Osteoblast (primary cell): Measurements from ENCODE around the gene LRP1B. TPM values are rescaled to one million over a fixed set of nuclear protein-coding genes. Genes with fewer than 3 reads are reported as not detected.

Experiments
- DNase-seq: peaks from one replicate; pipeline ENCODE4 v3.0.0; 2011; ENCODE audit warnings: low spot score, mixed read lengths; ENCODE audit not compliant: insufficient read length; ENCODE audit errors: missing footprints
- H2AFZ ChIP-seq: 2 replicates; pipeline ENCODE4 v1.6.0; 2011; ENCODE audit warnings: mild to moderate bottlenecking, low read length
- H3K27ac ChIP-seq: 2 replicates; pipeline ENCODE4 v1.5.1; 2011; ENCODE audit warnings: mild to moderate bottlenecking, low read depth, low read length, moderate library complexity
- H3K27me3 ChIP-seq: 2 replicates; pipeline ENCODE4 v1.6.0; 2012; ENCODE audit warnings: mild to moderate bottlenecking, control low read depth, inconsistent platforms, low read length, moderate library complexity; ENCODE audit not compliant: insufficient read depth
- H3K36me3 ChIP-seq: 2 replicates; pipeline ENCODE4 v1.5.1; 2011; ENCODE audit warnings: mild to moderate bottlenecking, low read length, control low read depth, moderate library complexity; ENCODE audit not compliant: insufficient read depth
- H3K4me1 ChIP-seq: 2 replicates; pipeline ENCODE4 v1.5.1; 2011; ENCODE audit warnings: mild to moderate bottlenecking, low read length, control low read depth, moderate library complexity; ENCODE audit not compliant: insufficient read depth
- H3K4me2 ChIP-seq: 2 replicates; pipeline ENCODE4 v1.6.0; 2011; ENCODE audit warnings: mild to moderate bottlenecking, low read length; ENCODE audit not compliant: insufficient read depth
- H3K4me3 ChIP-seq: fragments of 200-600 bp; sonication (generic); 3 replicates; pipeline ENCODE4 v1.5.1; 2012; ENCODE audit warnings: mild to moderate bottlenecking, low read length, inconsistent platforms; ENCODE audit not compliant: insufficient read depth
- H3K79me2 ChIP-seq: 2 replicates; pipeline ENCODE4 v1.6.0; 2012; ENCODE audit warnings: mild to moderate bottlenecking, low read length, control low read depth, inconsistent platforms; ENCODE audit not compliant: insufficient read depth
- H3K9me3 ChIP-seq: 2 replicates; pipeline ENCODE4 v1.5.1; 2011; ENCODE audit warnings: low read depth, low read length, control low read depth
- H4K20me1 ChIP-seq: 2 replicates; pipeline ENCODE4 v1.6.0; 2012; ENCODE audit warnings: mild to moderate bottlenecking, low read length, control low read depth; ENCODE audit not compliant: insufficient read depth
- CTCF ChIP-seq: IDR thresholded peaks from 2 replicates; pipeline ENCODE4 v1.5.1; 2011; ENCODE audit warnings: mild to moderate bottlenecking, low read depth, low read length, moderate library complexity; ENCODE audit errors: extremely low read depth
- total RNA-seq: library from RNA; depleted of rRNA; stranded (reverse); fragments of >200 nt; gene quantifications from 2 replicates; pipeline ENCODE4 v1.2.3, GENCODE V29; 2012

LRP1B gene
- total RNA-seq, 1 donor, result not detected

- no peaks in the 10 kb centered on the region for H3K27me3 ChIP-seq
- H3K27ac ChIP-seq, result no peak overlapping the region
- TF ChIP-seq CTCF, result no peak
- H3K79me2 ChIP-seq, result no peaks in the 10 kb centered on the region
- H2AFZ ChIP-seq, result no peak overlapping the region
- DNase-seq, result no peak
- no peak overlapping the region for H3K4me2 ChIP-seq
- H3K4me1 ChIP-seq, result no peaks in the 10 kb centered on the region
- no peaks in the 10 kb centered on the region for H4K20me1 ChIP-seq
- H3K4me3 ChIP-seq, result no peak overlapping the region
- peaks cover 2% of the 10 kb centered on the region for H3K9me3 ChIP-seq
- H3K36me3 ChIP-seq, result no peaks in the 10 kb centered on the region
These were observed 1565.1 kb downstream of the LRP1B start for GRCh38 chr2:140565756-140566155.

GRCh38 chr2:140555701-140556100 lies 1575.1 kb downstream of the LRP1B start:
- Histone ChIP-seq H3K79me2 (no peaks in the 10 kb centered on the region), H3K4me1 (no peaks in the 10 kb centered on the region), H3K4me2 (no peak overlapping the region), H2AFZ (no peak overlapping the region), H3K36me3 (no peaks in the 10 kb centered on the region), H4K20me1 (no peaks in the 10 kb centered on the region), H3K27ac (no peak overlapping the region), H3K9me3 (no peaks in the 10 kb centered on the region), H3K4me3 (no peak overlapping the region), H3K27me3 (no peaks in the 10 kb centered on the region)
- no peak for TF ChIP-seq CTCF
- DNase-seq, result no peak

- H3K79me2 ChIP-seq, result no peaks in the 10 kb centered on the region
- no peak for TF ChIP-seq CTCF
- no peaks in the 10 kb centered on the region for H3K27me3 ChIP-seq
- H2AFZ ChIP-seq, result no peak overlapping the region
- H3K4me1 ChIP-seq, result no peaks in the 10 kb centered on the region
- no peak for DNase-seq
- no peaks in the 10 kb centered on the region for H3K36me3 ChIP-seq
- no peak overlapping the region for H3K4me2 ChIP-seq
- H4K20me1 ChIP-seq, result no peaks in the 10 kb centered on the region
- no peak overlapping the region for H3K27ac ChIP-seq
- H3K9me3 ChIP-seq, result no peaks in the 10 kb centered on the region
- H3K4me3 ChIP-seq, result no peak overlapping the region
These were observed 1578.2 kb downstream of the LRP1B start for GRCh38 chr2:140552634-140553033.

- H2AFZ ChIP-seq, result no peak overlapping the region
- H3K27me3 ChIP-seq, result no peaks in the 10 kb centered on the region
- H3K9me3 ChIP-seq, result no peaks in the 10 kb centered on the region
- H3K4me1 ChIP-seq, result no peaks in the 10 kb centered on the region
- H3K36me3 ChIP-seq, result no peaks in the 10 kb centered on the region
- H3K4me2 ChIP-seq, result no peak overlapping the region
- no peak for TF ChIP-seq CTCF
- DNase-seq, result no peak
- no peak overlapping the region for H3K4me3 ChIP-seq
- no peaks in the 10 kb centered on the region for H4K20me1 ChIP-seq
- no peaks in the 10 kb centered on the region for H3K79me2 ChIP-seq
- H3K27ac ChIP-seq, result no peak overlapping the region
These were observed 1579.5 kb downstream of the LRP1B start for GRCh38 chr2:140551287-140551686.
